B cell (primary cell): Measurements from ENCODE around the gene PRKCA.

Experiments used
- EZH2 ChIP-seq: IDR thresholded peaks from 2 replicates; pipeline ENCODE4 v1.6.1; 2012; ENCODE audit warnings: borderline replicate concordance, low read depth, mild to moderate bottlenecking, moderate library complexity, low read length; ENCODE audit not compliant: insufficient read depth, poor library complexity, severe bottlenecking
- TF ChIP-seq, protein P1 (sequence below): fragments of 200-600 bp; IDR thresholded peaks from one replicate; pipeline ENCODE4 v1.8.0; 2022; ENCODE audit warnings: antibody characterized with exemption, mild to moderate bottlenecking

DNA sequence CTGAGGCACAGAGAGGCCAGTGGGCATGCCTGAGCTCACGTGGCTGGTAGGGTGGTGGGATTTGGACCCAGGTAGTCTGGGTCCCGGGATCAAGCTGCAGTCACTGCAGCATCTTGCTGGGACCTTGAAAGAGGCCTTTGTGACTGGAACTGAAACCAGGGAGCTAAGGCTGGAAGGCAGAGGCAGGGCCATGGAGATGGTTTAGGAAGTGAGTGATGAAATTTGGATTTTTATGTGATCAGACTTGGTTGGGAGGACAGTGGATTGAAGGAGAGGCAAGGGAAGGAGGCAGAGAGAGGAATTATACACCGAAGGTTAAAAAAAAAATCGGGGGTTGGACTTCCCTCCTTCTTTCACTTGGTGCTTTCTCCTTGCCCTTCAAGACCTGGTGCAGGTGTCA, 277.1 kb downstream of the PRKCA start:
- TF ChIP-seq, protein P1, sequence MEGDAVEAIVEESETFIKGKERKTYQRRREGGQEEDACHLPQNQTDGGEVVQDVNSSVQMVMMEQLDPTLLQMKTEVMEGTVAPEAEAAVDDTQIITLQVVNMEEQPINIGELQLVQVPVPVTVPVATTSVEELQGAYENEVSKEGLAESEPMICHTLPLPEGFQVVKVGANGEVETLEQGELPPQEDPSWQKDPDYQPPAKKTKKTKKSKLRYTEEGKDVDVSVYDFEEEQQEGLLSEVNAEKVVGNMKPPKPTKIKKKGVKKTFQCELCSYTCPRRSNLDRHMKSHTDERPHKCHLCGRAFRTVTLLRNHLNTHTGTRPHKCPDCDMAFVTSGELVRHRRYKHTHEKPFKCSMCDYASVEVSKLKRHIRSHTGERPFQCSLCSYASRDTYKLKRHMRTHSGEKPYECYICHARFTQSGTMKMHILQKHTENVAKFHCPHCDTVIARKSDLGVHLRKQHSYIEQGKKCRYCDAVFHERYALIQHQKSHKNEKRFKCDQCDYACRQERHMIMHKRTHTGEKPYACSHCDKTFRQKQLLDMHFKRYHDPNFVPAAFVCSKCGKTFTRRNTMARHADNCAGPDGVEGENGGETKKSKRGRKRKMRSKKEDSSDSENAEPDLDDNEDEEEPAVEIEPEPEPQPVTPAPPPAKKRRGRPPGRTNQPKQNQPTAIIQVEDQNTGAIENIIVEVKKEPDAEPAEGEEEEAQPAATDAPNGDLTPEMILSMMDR, result no peak
- no peak for TF ChIP-seq EZH2
